K562 (cell line): ENCODE measurements around the gene CTSG. TPM values are rescaled to one million over a fixed set of nuclear protein-coding genes. Genes with fewer than 3 reads are reported as not detected.

Experiments
- ATAC-seq: fragments of 200-7000 bp; cut with Tn5 transposase; 3 replicates; pipeline ENCODE4 v1.9.1; 2020; ENCODE audit warnings: moderate library complexity
- BruUV-seq: library from RNA; stranded (reverse); fragments of 400-500 nt; replicated peaks from 2 replicates; lab custom pipeline; 2021; lab: Mats Ljungman, UMichigan
- CTCF ChIA-PET: fragments of 300-600 bp; formaldehyde crosslinking; extraction: SDS; loops from one replicate; lab custom pipeline; 2021; ENCODE audit warnings: low intra/inter-chr PET ratio; lab: Yijun Ruan, JAX
- POLR2A ChIA-PET: fragments of 300-600, 350-650 bp; sonication (Branson Sonifier 250); formaldehyde crosslinking; extraction: SDS; loops from one replicate; lab custom pipeline; 2021; ENCODE audit warnings: antibody characterized with exemption, inconsistent platforms; lab: Yijun Ruan, JAX
- DNase-seq, 4 experiments: peaks; one replicate each; pipeline versions ENCODE4 v3.0.0 to v3.0.0-alpha.2; 2011 to 2018; ENCODE audit warnings: low spot score in 3 of 4, mixed read lengths in 3 of 4; ENCODE audit errors: extremely low read depth in 1 of 4
- FAIRE-seq: peaks from 2 replicates; lab custom pipeline; 2011; peaks lifted over from hg19 to GRCh38; lab: Jason Lieb, UNC
- H2AFZ ChIP-seq: 2 replicates; pipeline ENCODE4 v1.6.0; 2011; ENCODE audit warnings: low read depth, low read length, control low read depth, inconsistent platforms
- H3K27ac ChIP-seq: fragments of 200-600 bp; 3 replicates; pipeline ENCODE4 v1.8.0; 2011; ENCODE audit warnings: low read depth, mild to moderate bottlenecking, control low read depth, inconsistent platforms, low read length, moderate library complexity, mixed read lengths; ENCODE audit errors: extremely low read depth
- H3K27me3 ChIP-seq, 2 experiments: fragments of 300-600 bp in 1 of 2; 2 replicates in 1 of 2; 3 replicates in 1 of 2; pipeline versions ENCODE4 v1.6.0 to v1.8.0; 2011; ENCODE audit warnings: inconsistent platforms in 2 of 2, low read length in 2 of 2, mild to moderate bottlenecking in 1 of 2, mixed read lengths in 1 of 2, moderate library complexity in 1 of 2; ENCODE audit not compliant: control insufficient read depth in 2 of 2, insufficient read depth in 2 of 2
- H3K36me3 ChIP-seq: fragments of 300-600 bp; 3 replicates; pipeline ENCODE4 v1.8.0; 2011; ENCODE audit warnings: mild to moderate bottlenecking, low read length, inconsistent platforms; ENCODE audit not compliant: control insufficient read depth, insufficient read depth
- H3K4me1 ChIP-seq, 2 experiments: fragments of 200-600 bp in 1 of 2; replicated peaks in 1 of 2; 2 replicates in 1 of 2; 3 replicates in 1 of 2; pipeline versions ENCODE4 v1.5.1 to v1.8.0; 2011; ENCODE audit warnings: inconsistent platforms in 2 of 2, low read length in 2 of 2, mild to moderate bottlenecking in 1 of 2, mixed read lengths in 1 of 2, moderate library complexity in 1 of 2; ENCODE audit not compliant: control insufficient read depth in 2 of 2, insufficient read depth in 2 of 2
- H3K4me2 ChIP-seq: 2 replicates; pipeline ENCODE4 v1.6.1; 2011; ENCODE audit warnings: low read length, control low read depth, inconsistent platforms, mixed read lengths; ENCODE audit not compliant: insufficient read depth
- H3K4me3 ChIP-seq: fragments of 200-600 bp; sonication (generic), shearing (Covaris generic); 2 replicates; pipeline ENCODE4 v1.5.1; 2016; ENCODE audit warnings: control low read depth, inconsistent platforms
- H3K79me2 ChIP-seq: fragments of 200-600 bp; 3 replicates; pipeline ENCODE4 v1.8.0; 2011; ENCODE audit warnings: low read length, inconsistent platforms; ENCODE audit not compliant: control insufficient read depth, insufficient read depth
- H3K9ac ChIP-seq, 2 experiments: 2 replicates each; pipeline versions ENCODE4 v1.6.0 to v1.6.1; 2011; ENCODE audit warnings: low read depth in 2 of 2, low read length in 2 of 2, control low read depth in 1 of 2, inconsistent platforms in 1 of 2, mild to moderate bottlenecking in 1 of 2, mixed read lengths in 1 of 2; ENCODE audit not compliant: insufficient read depth in 1 of 2
- H3K9me1 ChIP-seq: one replicate; pipeline ENCODE4 v1.6.0; 2011; ENCODE audit warnings: inconsistent platforms, mild to moderate bottlenecking, low read length, moderate library complexity; ENCODE audit not compliant: control insufficient read depth, insufficient read depth
- H3K9me3 ChIP-seq: replicated peaks from 2 replicates; pipeline ENCODE4 v1.5.1; 2011; ENCODE audit warnings: low read depth, low read length, inconsistent platforms; ENCODE audit not compliant: control insufficient read depth, insufficient read depth
- H4K20me1 ChIP-seq: replicated peaks from 2 replicates; pipeline ENCODE4 v1.6.1; 2011; ENCODE audit warnings: low read length, inconsistent platforms, mixed read lengths; ENCODE audit not compliant: control insufficient read depth, insufficient read depth
- CTCF ChIP-seq, 3 experiments: IDR thresholded peaks in 2 of 3; conservative IDR thresholded peaks in 1 of 3; 2 replicates each; pipeline ENCODE4 v1.5.1; 2011 to 2012; ENCODE audit warnings: low read length in 3 of 3, mild to moderate bottlenecking in 3 of 3, control low read depth in 2 of 3, improper control_type of control experiment in 1 of 3, inconsistent platforms in 1 of 3, low read depth in 1 of 3, mixed read lengths in 1 of 3, moderate library complexity in 1 of 3; ENCODE audit not compliant: insufficient read depth in 2 of 3
- ETV1 ChIP-seq: fragments of 450-650 bp; conservative IDR thresholded peaks from 2 replicates; pipeline ENCODE4 v1.6.1; 2016; ENCODE audit warnings: missing genetic modification characterization, control low read depth, low read depth, missing compliant biosample characterization
- RAD21 ChIP-seq, 2 experiments: fragments of 250-450 bp in 1 of 2; fragments of 450-650 bp in 1 of 2; sonication (Bioruptor Pico) in 1 of 2; formaldehyde crosslinking in 1 of 2; IDR thresholded peaks in 1 of 2; conservative IDR thresholded peaks in 1 of 2; 2 replicates each; pipeline versions ENCODE4 v1.4.0 to v1.8.0; 2020 to 2022; ENCODE audit warnings: mild to moderate bottlenecking in 2 of 2, moderate library complexity in 1 of 2
- SMC3 ChIP-seq: conservative IDR thresholded peaks from 2 replicates; pipeline ENCODE4 v1.6.1; 2011; ENCODE audit warnings: low read depth, low read length, improper control_type of control experiment; ENCODE audit not compliant: insufficient read depth
- STAT5B ChIP-seq: fragments of 250-450 bp; sonication (Bioruptor Pico); IDR thresholded peaks from 2 replicates; pipeline ENCODE4 v1.8.0; 2021; ENCODE audit warnings: mild to moderate bottlenecking, inconsistent platforms
- TAF1 ChIP-seq: IDR thresholded peaks from 2 replicates; pipeline ENCODE4 v1.6.1; 2011; ENCODE audit warnings: mild to moderate bottlenecking, low read length, moderate library complexity; ENCODE audit not compliant: insufficient read depth, control insufficient read depth, severe bottlenecking; ENCODE audit errors: extremely low read depth
- ZBED1 ChIP-seq: IDR thresholded peaks from 2 replicates; pipeline ENCODE4 v1.6.1; 2014
- WGBS: fragments of 100-300 bp; shearing (Covaris generic); methylation state at CpG from one replicate; pipeline ENCODE4 v1.1.6; 2016; ENCODE audit warnings: low coverage, mixed read lengths; ENCODE audit not compliant: insufficient coverage; ENCODE audit errors: missing lambda C conversion rate; 5-methylcytosine and 5-hydroxymethylcytosine counted together
- in situ Hi-C: fragments of 300-500 bp; cut with MboI; formaldehyde crosslinking; loops from 4 replicates; pipeline ENCODE4 v1.15.0; 2018; ENCODE audit warnings: inconsistent platforms, mixed read lengths
- intact Hi-C: fragments of 100-400 bp; cut with micrococcal nuclease; formaldehyde crosslinking; loops from 2 replicates; pipeline ENCODE4 v1.14.2; 2022
- polyA plus RNA-seq, 8 experiments: library from polyadenylated mRNA; depleted of rRNA in 4 of 8; stranded (reverse) in 5 of 8; unstranded in 3 of 8; fragments of >200 nt; fragmentation: Nextera tagmentation in 2 of 8; fragmentation: Illumina TruSeq in 1 of 8; extraction: Ambion mirVana in 2 of 8; extraction: Trizol in 1 of 8; gene quantifications; 2 replicates each; pipeline versions ENCODE4 v1.2.1 to v1.2.3, GENCODE V29; 2011 to 2014; ENCODE audit warnings: inconsistent platforms in 1 of 8, missing spikeins in 1 of 8
- total RNA-seq, 7 experiments: library from RNA; depleted of rRNA in 6 of 7; stranded (reverse); fragments of >200 nt in 6 of 7; fragmentation: Illumina TruSeq in 2 of 7; extraction: Trizol in 2 of 7; gene quantifications; 2 replicates each; pipeline versions ENCODE4 v1.2.1 to v1.2.3, GENCODE V29; 2011 to 2021; ENCODE audit warnings: low replicate concordance in 1 of 7

CTSG gene
- total and polyA plus RNA-seq, 9 of the 15 experiments (the other 6 are each of a cell fraction or from before 2014, with no cell fraction given) = not detected

GRCh38 chr14:24606297-24606696 lies 30.2 kb upstream of the CTSG start:
- BruUV-seq = no TSS peak
- no peak overlapping the region for H3K9ac ChIP-seq
- no peaks in the 10 kb centered on the region for H4K20me1 ChIP-seq
- in situ Hi-C loops = no loop called here
- H3K9me3 ChIP-seq = no peaks in the 10 kb centered on the region
- no peaks in the 10 kb centered on the region for H3K79me2 ChIP-seq
- no peak for TF ChIP-seq ETV1 (tag)
- no peak for TF ChIP-seq ZBED1
- no peak for TF ChIP-seq TAF1
- H3K9me1 ChIP-seq = no peaks in the 10 kb centered on the region
- ATAC-seq (no peak), FAIRE-seq (no peak), DNase-seq (no peak)
- H3K36me3 ChIP-seq = no peaks in the 10 kb centered on the region
- intact Hi-C loops = no loop called here
- H3K27me3 ChIP-seq = peaks cover 0 to 3% of the 10 kb centered on the region in 2 experiments; a peak in 1 of 5 replicates
- no peak overlapping the region for H2AFZ ChIP-seq
- no peak overlapping the region for H3K27ac ChIP-seq
- H3K4me1 ChIP-seq = no peaks in the 10 kb centered on the region
- H3K4me3 ChIP-seq = no peak overlapping the region
- no peak overlapping the region for H3K4me2 ChIP-seq
- ChIA-PET CTCF (no interaction called here), POLR2A (no interaction called here)
- 0% methylated on average over 2 of the region's 3 CpGs for WGBS

- TF ChIP-seq RAD21 (CRISPR knock-in tag; conservative IDR thresholded peaks at IDR 0.05 in 1 of 2, IDR thresholded peaks at IDR 0.05 in 1 of 2) = peak in 1 of 2 experiments; percentile 46; a peak in 2 of 4 replicates
- TF ChIP-seq CTCF (IDR thresholded peaks at IDR 0.05 in 2 of 3, conservative IDR thresholded peaks at IDR 0.05 in 1 of 3; ENCODE audit: insufficient read depth in 2 of 3, low read depth in 1 of 3, low read length in 3 of 3) = peak; percentile 58 to 77 (median 60)
- TF ChIP-seq SMC3 = 0 out of 2 replicates have a peak, but pooled peaks have one; percentile 21
- no peak for TF ChIP-seq STAT5B
- Histone ChIP-seq H3K9me3 (no peaks in the 10 kb centered on the region), H3K36me3 (no peaks in the 10 kb centered on the region), H4K20me1 (no peaks in the 10 kb centered on the region), H3K4me2 (no peak overlapping the region), H3K27ac (no peak overlapping the region), H3K4me1 (no peaks in the 10 kb centered on the region), H2AFZ (no peak overlapping the region), H3K27me3 (peaks cover 0 to 3% of the 10 kb centered on the region in 2 experiments; a peak in 1 of 5 replicates), H3K79me2 (no peaks in the 10 kb centered on the region), H3K9ac (no peak overlapping the region), H3K9me1 (no peaks in the 10 kb centered on the region), H3K4me3 (no peak overlapping the region)
- WGBS = 0% methylated on average over 2 of the region's 3 CpGs
- ATAC-seq (peak; percentile 92), DNase-seq (peak; percentile 33 to 40 (median 37)), FAIRE-seq (peak; percentile 15)
- POLR2A ChIA-PET = no interaction called here
- CTCF ChIA-PET = no interaction called here
- intact Hi-C loops (no loop called here), in situ Hi-C loops (no loop called here)
- no TSS peak for BruUV-seq
Observed at GRCh38 chr14:24605435-24606190, 29.6 kb upstream of the CTSG start.
